Cardiac muscle cell (in vitro differentiated cells and primary cell): ENCODE results near the gene FITM2. TPM values are rescaled to one million over a fixed set of nuclear protein-coding genes. Genes with fewer than 3 reads are reported as not detected.
"Not testable (repeated sequence)": the region's sequence is repeated elsewhere in the genome, so short reads cannot be mapped to it uniquely, and the experiment has no call there.

Experiments
- DNase-seq, 2 donors: peaks; one replicate each; pipeline versions ENCODE4 v3.0.0 to v3.0.0-alpha.2; 2010 to 2017; ENCODE audit warnings: low read depth in 1 of 2, low spot score in 1 of 2
- H3K27ac ChIP-seq: fragments of 200-600 bp; sonication (generic); 2 replicates; pipeline ENCODE4 v1.5.1; 2016
- H3K27me3 ChIP-seq: fragments of 200-600 bp; sonication (generic); 2 replicates; pipeline ENCODE4 v1.6.0; 2016; ENCODE audit warnings: control low read depth
- H3K36me3 ChIP-seq: fragments of 200-600 bp; sonication (generic); 2 replicates; pipeline ENCODE4 v1.5.1; 2016; ENCODE audit warnings: control low read depth
- H3K4me1 ChIP-seq: fragments of 200-600 bp; sonication (generic); 2 replicates; pipeline ENCODE4 v1.8.1; 2017; ENCODE audit warnings: low read depth, mild to moderate bottlenecking, mixed run types
- H3K4me3 ChIP-seq: fragments of 200-600 bp; sonication (generic); 2 replicates; pipeline ENCODE4 v1.5.1; 2016; ENCODE audit warnings: mild to moderate bottlenecking
- H3K9me3 ChIP-seq: fragments of 200-600 bp; sonication (generic); 2 replicates; pipeline ENCODE4 v1.5.1; 2017; ENCODE audit warnings: low read depth, mild to moderate bottlenecking, control low read depth
- polyA plus RNA-seq: library from polyadenylated mRNA; unstranded; fragments of >200 nt; fragmentation: Nextera tagmentation; extraction: Ambion mirVana; gene quantifications from 2 replicates; pipeline ENCODE4 v1.2.1, GENCODE V29; 2016
- total RNA-seq: library from RNA; depleted of rRNA; stranded (reverse); fragments of >200 nt; gene quantifications from 2 replicates; pipeline ENCODE4 v1.2.3, GENCODE V29; 2016
- TF ChIP-seq, protein P1 (sequence below): IDR thresholded peaks from 2 replicates; pipeline ENCODE4 v1.5.1; 2012; ENCODE audit warnings: low read depth, mild to moderate bottlenecking, low read length

Gene FITM2
- total and polyA plus RNA-seq, 2 experiments from 2014 or later, result 11.6 to 11.9 TPM

GRCh38 chr20:44348168-44348659 lies 37.2 kb upstream of the FITM2 start:
- no peaks in the 10 kb centered on the region for H3K4me1 ChIP-seq
- no peak for DNase-seq
- no peaks in the 10 kb centered on the region for H3K36me3 ChIP-seq
- no peaks in the 10 kb centered on the region for H3K27me3 ChIP-seq
- no peaks in the 10 kb centered on the region for H3K9me3 ChIP-seq
- TF ChIP-seq, protein P1, sequence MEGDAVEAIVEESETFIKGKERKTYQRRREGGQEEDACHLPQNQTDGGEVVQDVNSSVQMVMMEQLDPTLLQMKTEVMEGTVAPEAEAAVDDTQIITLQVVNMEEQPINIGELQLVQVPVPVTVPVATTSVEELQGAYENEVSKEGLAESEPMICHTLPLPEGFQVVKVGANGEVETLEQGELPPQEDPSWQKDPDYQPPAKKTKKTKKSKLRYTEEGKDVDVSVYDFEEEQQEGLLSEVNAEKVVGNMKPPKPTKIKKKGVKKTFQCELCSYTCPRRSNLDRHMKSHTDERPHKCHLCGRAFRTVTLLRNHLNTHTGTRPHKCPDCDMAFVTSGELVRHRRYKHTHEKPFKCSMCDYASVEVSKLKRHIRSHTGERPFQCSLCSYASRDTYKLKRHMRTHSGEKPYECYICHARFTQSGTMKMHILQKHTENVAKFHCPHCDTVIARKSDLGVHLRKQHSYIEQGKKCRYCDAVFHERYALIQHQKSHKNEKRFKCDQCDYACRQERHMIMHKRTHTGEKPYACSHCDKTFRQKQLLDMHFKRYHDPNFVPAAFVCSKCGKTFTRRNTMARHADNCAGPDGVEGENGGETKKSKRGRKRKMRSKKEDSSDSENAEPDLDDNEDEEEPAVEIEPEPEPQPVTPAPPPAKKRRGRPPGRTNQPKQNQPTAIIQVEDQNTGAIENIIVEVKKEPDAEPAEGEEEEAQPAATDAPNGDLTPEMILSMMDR, result no peak
- H3K27ac ChIP-seq, result no peak overlapping the region
- H3K4me3 ChIP-seq, result no peak overlapping the region

- not testable (repeated sequence) for H3K36me3 ChIP-seq, H3K9me3 ChIP-seq, H3K4me3 ChIP-seq, H3K27ac ChIP-seq, H3K27me3 ChIP-seq, H3K4me1 ChIP-seq, DNase-seq
Observed at GRCh38 chr20:44345941-44346340, 34.9 kb upstream of the FITM2 start.

GRCh38 chr20:44345147-44345546 lies 34.1 kb upstream of the FITM2 start:
- Histone ChIP-seq H3K36me3 (no peaks in the 10 kb centered on the region), H3K27ac (no peak overlapping the region), H3K27me3 (no peaks in the 10 kb centered on the region), H3K4me3 (no peak overlapping the region), H3K4me1 (no peaks in the 10 kb centered on the region), H3K9me3 (no peaks in the 10 kb centered on the region)
- no peak for DNase-seq
- TF ChIP-seq, protein P1, result no peak

- TF ChIP-seq, protein P1, result no peak
- DNase-seq, result no peak
- Histone ChIP-seq H3K27ac (no peak overlapping the region), H3K27me3 (no peaks in the 10 kb centered on the region), H3K9me3 (no peaks in the 10 kb centered on the region), H3K4me3 (no peak overlapping the region), H3K36me3 (no peaks in the 10 kb centered on the region), H3K4me1 (no peaks in the 10 kb centered on the region)
Observed at GRCh38 chr20:44344723-44345122, 33.7 kb upstream of the FITM2 start.

DNA sequence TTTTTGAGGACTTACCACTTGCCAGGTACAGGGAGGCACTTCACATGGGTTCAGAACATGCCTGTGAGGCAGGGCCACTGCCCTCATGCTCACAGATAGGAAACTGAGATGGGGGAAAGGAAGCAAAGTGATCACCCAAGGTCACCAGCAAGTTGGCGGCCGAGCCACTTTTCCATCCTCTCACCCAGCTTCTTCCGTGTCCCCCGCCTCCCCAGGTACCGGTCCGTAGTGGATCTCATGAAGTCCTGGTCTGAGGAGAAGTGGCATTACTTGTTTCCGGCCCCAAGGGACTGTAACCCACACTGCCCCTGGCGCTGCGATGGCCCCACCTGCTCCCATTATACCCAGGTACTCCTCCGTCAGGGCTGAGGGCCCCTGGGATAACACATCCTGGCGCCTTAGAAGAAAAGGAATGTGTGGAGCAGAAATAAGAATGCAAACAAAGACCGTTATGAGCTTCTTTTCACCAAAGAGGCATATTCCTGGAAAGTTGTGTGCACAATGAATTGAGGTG lies 32.2 kb upstream of the FITM2 start:
- TF ChIP-seq, protein P1, result no peak

DNA sequence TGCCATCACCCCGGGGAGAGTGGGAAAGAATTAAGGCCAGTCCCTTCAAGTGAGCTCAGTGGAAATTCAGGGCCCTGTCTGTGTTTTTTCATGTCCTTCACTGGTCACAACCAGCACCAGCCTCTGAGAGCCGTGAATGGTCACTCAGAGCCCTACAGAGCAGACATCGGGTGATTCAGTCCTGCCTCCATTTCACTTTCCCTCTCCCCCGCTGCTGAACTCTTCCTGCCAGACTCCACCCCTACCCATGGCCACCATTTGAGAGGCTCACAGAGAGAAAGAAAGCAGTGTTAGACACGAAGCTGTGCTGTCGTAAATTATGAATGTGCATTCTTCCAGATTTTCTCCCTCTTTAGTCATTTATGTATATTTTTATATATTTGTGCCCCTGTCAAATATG lies 31.2 kb upstream of the FITM2 start:
- H3K27ac ChIP-seq, result no peak overlapping the region
- peak in 1 of 2 donors; percentile 21 for DNase-seq
- no peaks in the 10 kb centered on the region for H3K27me3 ChIP-seq
- no peaks in the 10 kb centered on the region for H3K9me3 ChIP-seq
- no peaks in the 10 kb centered on the region for H3K36me3 ChIP-seq
- no peaks in the 10 kb centered on the region for H3K4me1 ChIP-seq
- H3K4me3 ChIP-seq, result no peak overlapping the region
- TF ChIP-seq, protein P1, result no peak

More for the DNA sequence above, 32.2 kb upstream of the FITM2 start:
- H3K4me1 ChIP-seq, result no peaks in the 10 kb centered on the region
- no peak for DNase-seq
- H3K27me3 ChIP-seq, result no peaks in the 10 kb centered on the region
- no peaks in the 10 kb centered on the region for H3K9me3 ChIP-seq
- no peaks in the 10 kb centered on the region for H3K36me3 ChIP-seq
- no peak overlapping the region for H3K4me3 ChIP-seq
- no peak overlapping the region for H3K27ac ChIP-seq
